GM23338 (cell line): ENCODE data around the gene SMIM31. TPM values are rescaled to one million over a fixed set of nuclear protein-coding genes. Genes with fewer than 3 reads are reported as not detected.

Experiments used
- ATAC-seq: fragments of 200-7000 bp; cut with Tn5 transposase; 3 replicates; pipeline ENCODE4 v1.9.1; 2020
- DNase-seq: peaks from one replicate; pipeline ENCODE4 v3.0.0-alpha.2; 2015; ENCODE audit warnings: low spot score
- H2AFZ ChIP-seq: fragments of 200-600 bp; sonication (generic); 2 replicates; pipeline ENCODE4 v1.8.0; 2016; ENCODE audit warnings: antibody characterized with exemption, mild to moderate bottlenecking, moderate library complexity
- H3F3A ChIP-seq: fragments of 200-600 bp; sonication (generic); replicated peaks from 2 replicates; pipeline ENCODE4 v1.8.0; 2017; ENCODE audit warnings: antibody characterized with exemption, mixed run types, low read depth
- H3K27ac ChIP-seq: fragments of 200-600 bp; sonication (generic); 2 replicates; pipeline ENCODE4 v1.6.1; 2016; ENCODE audit warnings: low read depth
- H3K27me3 ChIP-seq: fragments of 200-600 bp; sonication (generic); 2 replicates; pipeline ENCODE4 v1.8.0; 2016; ENCODE audit warnings: mild to moderate bottlenecking, mixed run types, moderate library complexity; ENCODE audit not compliant: insufficient read depth
- H3K36me3 ChIP-seq: fragments of 200-600 bp; sonication (generic); 2 replicates; pipeline ENCODE4 v1.8.0; 2016; ENCODE audit warnings: mild to moderate bottlenecking; ENCODE audit not compliant: insufficient read depth
- H3K4me1 ChIP-seq: fragments of 200-600 bp; sonication (generic); 2 replicates; pipeline ENCODE4 v1.8.0; 2016; ENCODE audit warnings: mild to moderate bottlenecking, moderate library complexity; ENCODE audit not compliant: insufficient read depth
- H3K4me2 ChIP-seq: fragments of 200-600 bp; sonication (generic); 2 replicates; pipeline ENCODE4 v1.7.1; 2017; ENCODE audit warnings: mixed run types
- H3K4me3 ChIP-seq: fragments of 200-600 bp; sonication (generic); 2 replicates; pipeline ENCODE4 v1.6.1; 2016; ENCODE audit warnings: mixed run types
- H3K79me2 ChIP-seq: fragments of 200-600 bp; sonication (generic); replicated peaks from 2 replicates; pipeline ENCODE4 v1.8.0; 2017; ENCODE audit warnings: mild to moderate bottlenecking; ENCODE audit not compliant: insufficient read depth
- H3K9me2 ChIP-seq: fragments of 200-600 bp; sonication (generic); 2 replicates; pipeline ENCODE4 v1.8.0; 2017; ENCODE audit not compliant: insufficient read depth
- H4K20me1 ChIP-seq: fragments of 200-600 bp; sonication (generic); replicated peaks from 2 replicates; pipeline ENCODE4 v1.8.0; 2017; ENCODE audit warnings: mild to moderate bottlenecking; ENCODE audit not compliant: insufficient read depth
- H3K27ac Mint-ChIP-seq: 2 replicates; pipeline ENCODE4 v1.8.0; 2020; ENCODE audit warnings: inconsistent platforms, mild to moderate bottlenecking, moderate library complexity, mixed read lengths
- H3K27me3 Mint-ChIP-seq: 3 replicates; pipeline ENCODE4 v1.8.0; 2022; ENCODE audit warnings: low read depth, mild to moderate bottlenecking, moderate library complexity, mixed read lengths, inconsistent platforms; ENCODE audit not compliant: insufficient read depth, poor library complexity
- H3K36me3 Mint-ChIP-seq: 3 replicates; pipeline ENCODE4 v1.8.0; 2021; ENCODE audit warnings: low read depth, mild to moderate bottlenecking, inconsistent platforms, moderate library complexity, mixed read lengths
- H3K4me1 Mint-ChIP-seq: 3 replicates; pipeline ENCODE4 v1.8.0; 2020; ENCODE audit warnings: mild to moderate bottlenecking, inconsistent platforms, mixed read lengths
- H3K4me3 Mint-ChIP-seq: 3 replicates; pipeline ENCODE4 v1.8.0; 2021; ENCODE audit warnings: moderate library complexity, mild to moderate bottlenecking, inconsistent platforms, mixed read lengths
- H3K9me3 Mint-ChIP-seq: 3 replicates; pipeline ENCODE4 v1.8.0; 2020; ENCODE audit warnings: moderate library complexity, mild to moderate bottlenecking, inconsistent platforms, mixed read lengths
- CTCF ChIP-seq, 2 experiments: fragments of 200-600 bp in 1 of 2; sonication (generic) in 1 of 2; conservative IDR thresholded peaks; 2 replicates each; pipeline versions ENCODE4 v1.5.1 to v1.6.1; 2016 to 2017; ENCODE audit warnings: antibody characterized with exemption in 2 of 2, low read depth in 2 of 2, mild to moderate bottlenecking in 2 of 2, moderate library complexity in 1 of 2
- EZH2phosphoT487 ChIP-seq: fragments of 200-600 bp; sonication (generic); IDR thresholded peaks from one replicate; pipeline ENCODE4 v1.8.1; 2018; ENCODE audit warnings: antibody characterized with exemption; ENCODE audit not compliant: unreplicated experiment
- REST ChIP-seq: IDR thresholded peaks from one replicate; pipeline ENCODE4 v1.6.1; 2018; ENCODE audit warnings: antibody characterized with exemption; ENCODE audit not compliant: unreplicated experiment
- polyA plus RNA-seq: library from polyadenylated mRNA; unstranded; fragments of >200 nt; fragmentation: Nextera tagmentation; extraction: Ambion mirVana; gene quantifications from 2 replicates; pipeline ENCODE4 v1.2.1, GENCODE V29; 2016
- total RNA-seq: library from RNA; depleted of rRNA; stranded (reverse); fragments of >200 nt; shearing (Covaris generic); gene quantifications from 2 replicates; pipeline ENCODE4 v1.2.3, GENCODE V29; 2014
- TF ChIP-seq, protein P1 (sequence below): IDR thresholded peaks from 2 replicates; pipeline ENCODE4 v1.6.1; 2016; ENCODE audit warnings: antibody characterized with exemption
- TF ChIP-seq, protein P2 (sequence below): fragments of 250-450 bp; sonication (Bioruptor Pico); IDR thresholded peaks from 2 replicates; pipeline ENCODE4 v1.5.0; 2020; ENCODE audit warnings: mild to moderate bottlenecking, moderate library complexity

Gene SMIM31
- total and polyA plus RNA-seq, 2 experiments from 2014 or later, result not detected

- no peaks in the 10 kb centered on the region for H3K36me3 ChIP-seq
- Mint-ChIP-seq H3K4me1 (peaks cover 35% of the 10 kb centered on the region), H3K27ac (peak overlapping the region; percentile 71; the same call in 1 of the 2 replicates), H3K4me3 (no peak overlapping the region), H3K27me3 (no peaks in the 10 kb centered on the region), H3K36me3 (peaks cover 4% of the 10 kb centered on the region; the same call in 2 of the 3 replicates), H3K9me3 (peaks cover 3% of the 10 kb centered on the region; the same call in 2 of the 3 replicates)
- no peaks in the 10 kb centered on the region for H3K79me2 ChIP-seq
- H3K4me1 ChIP-seq, result peaks cover 40% of the 10 kb centered on the region
- H4K20me1 ChIP-seq, result no peaks in the 10 kb centered on the region
- DNase-seq (peak; percentile 47), ATAC-seq (peak; percentile 17)
- TF ChIP-seq CTCF (conservative IDR thresholded peaks at IDR 0.05; ENCODE audit: low read depth in 2 of 2), result peak in 1 of 2 experiments; percentile 45; a peak in 2 of 4 replicates
- TF ChIP-seq, protein P1, sequence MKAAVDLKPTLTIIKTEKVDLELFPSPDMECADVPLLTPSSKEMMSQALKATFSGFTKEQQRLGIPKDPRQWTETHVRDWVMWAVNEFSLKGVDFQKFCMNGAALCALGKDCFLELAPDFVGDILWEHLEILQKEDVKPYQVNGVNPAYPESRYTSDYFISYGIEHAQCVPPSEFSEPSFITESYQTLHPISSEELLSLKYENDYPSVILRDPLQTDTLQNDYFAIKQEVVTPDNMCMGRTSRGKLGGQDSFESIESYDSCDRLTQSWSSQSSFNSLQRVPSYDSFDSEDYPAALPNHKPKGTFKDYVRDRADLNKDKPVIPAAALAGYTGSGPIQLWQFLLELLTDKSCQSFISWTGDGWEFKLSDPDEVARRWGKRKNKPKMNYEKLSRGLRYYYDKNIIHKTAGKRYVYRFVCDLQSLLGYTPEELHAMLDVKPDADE, result no peak
- no peaks in the 10 kb centered on the region; the same call in 1 of the 2 replicates for H3F3A ChIP-seq
- H3K27me3 ChIP-seq, result no peaks in the 10 kb centered on the region
- H3K27ac ChIP-seq, result peak overlapping the region; percentile 81
- 0 out of 2 replicates have a peak overlapping the region, but pooled peaks have one; percentile 58 for H3K4me2 ChIP-seq
- 0 out of 2 replicates have a peak, but pooled peaks cover 3% of the 10 kb centered on the region for H3K9me2 ChIP-seq
- no peak overlapping the region for H2AFZ ChIP-seq
- H3K4me3 ChIP-seq, result no peak overlapping the region
Observed at GRCh38 chr4:164800786-164801185, 46.9 kb downstream of the SMIM31 start.

DNA sequence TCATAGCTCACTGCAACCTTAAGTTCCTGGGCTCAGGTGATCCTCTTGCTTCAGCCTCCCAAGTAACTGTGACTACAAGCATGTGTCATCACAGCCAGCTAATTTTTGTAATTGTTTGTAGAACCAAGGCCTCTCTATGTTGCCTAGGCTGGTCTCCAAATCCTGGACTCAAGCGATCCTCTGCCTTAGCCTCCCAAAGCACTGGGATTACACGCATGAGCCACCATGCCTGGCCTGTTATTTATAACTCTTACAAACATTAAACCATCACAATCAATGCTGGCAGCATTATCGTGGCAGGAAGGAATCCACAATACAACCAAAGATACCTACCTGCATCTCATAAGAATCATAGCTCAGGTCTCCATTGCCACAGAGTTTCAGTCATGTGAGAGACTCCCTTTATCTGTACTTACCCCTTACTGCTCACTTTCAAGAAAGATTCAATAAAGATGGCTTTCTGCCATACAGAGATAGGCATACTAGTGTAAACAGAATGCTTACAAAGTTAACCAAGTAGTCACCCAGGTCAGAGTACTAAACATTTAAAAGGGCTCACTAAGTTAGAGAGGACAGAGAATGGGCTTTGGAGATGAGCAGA is 48.5 kb downstream of the SMIM31 start:
- Mint-ChIP-seq H3K4me3 (no peak overlapping the region), H3K4me1 (peaks cover 29% of the 10 kb centered on the region), H3K27me3 (no peaks in the 10 kb centered on the region), H3K27ac (no peak overlapping the region; the same call in 1 of the 2 replicates), H3K36me3 (peaks cover 4% of the 10 kb centered on the region; the same call in 2 of the 3 replicates), H3K9me3 (peaks cover 3% of the 10 kb centered on the region; the same call in 2 of the 3 replicates)
- H3K9me2 ChIP-seq, result 0 out of 2 replicates have a peak, but pooled peaks cover 3% of the 10 kb centered on the region
- no peak overlapping the region for H3K4me2 ChIP-seq
- no peaks in the 10 kb centered on the region for H3K36me3 ChIP-seq
- no peak for ATAC-seq
- H4K20me1 ChIP-seq, result no peaks in the 10 kb centered on the region
- H3K4me3 ChIP-seq, result no peak overlapping the region
- no peaks in the 10 kb centered on the region for H3K79me2 ChIP-seq
- H3F3A ChIP-seq, result no peaks in the 10 kb centered on the region; the same call in 1 of the 2 replicates
- peak overlapping the region; percentile 58 for H2AFZ ChIP-seq
- no peak for DNase-seq
- H3K27ac ChIP-seq, result no peak overlapping the region
- H3K4me1 ChIP-seq, result peaks cover 39% of the 10 kb centered on the region
- H3K27me3 ChIP-seq, result no peaks in the 10 kb centered on the region
- TF ChIP-seq REST (no peak), EZH2phosphoT487 (no peak)
- TF ChIP-seq, protein P2, sequence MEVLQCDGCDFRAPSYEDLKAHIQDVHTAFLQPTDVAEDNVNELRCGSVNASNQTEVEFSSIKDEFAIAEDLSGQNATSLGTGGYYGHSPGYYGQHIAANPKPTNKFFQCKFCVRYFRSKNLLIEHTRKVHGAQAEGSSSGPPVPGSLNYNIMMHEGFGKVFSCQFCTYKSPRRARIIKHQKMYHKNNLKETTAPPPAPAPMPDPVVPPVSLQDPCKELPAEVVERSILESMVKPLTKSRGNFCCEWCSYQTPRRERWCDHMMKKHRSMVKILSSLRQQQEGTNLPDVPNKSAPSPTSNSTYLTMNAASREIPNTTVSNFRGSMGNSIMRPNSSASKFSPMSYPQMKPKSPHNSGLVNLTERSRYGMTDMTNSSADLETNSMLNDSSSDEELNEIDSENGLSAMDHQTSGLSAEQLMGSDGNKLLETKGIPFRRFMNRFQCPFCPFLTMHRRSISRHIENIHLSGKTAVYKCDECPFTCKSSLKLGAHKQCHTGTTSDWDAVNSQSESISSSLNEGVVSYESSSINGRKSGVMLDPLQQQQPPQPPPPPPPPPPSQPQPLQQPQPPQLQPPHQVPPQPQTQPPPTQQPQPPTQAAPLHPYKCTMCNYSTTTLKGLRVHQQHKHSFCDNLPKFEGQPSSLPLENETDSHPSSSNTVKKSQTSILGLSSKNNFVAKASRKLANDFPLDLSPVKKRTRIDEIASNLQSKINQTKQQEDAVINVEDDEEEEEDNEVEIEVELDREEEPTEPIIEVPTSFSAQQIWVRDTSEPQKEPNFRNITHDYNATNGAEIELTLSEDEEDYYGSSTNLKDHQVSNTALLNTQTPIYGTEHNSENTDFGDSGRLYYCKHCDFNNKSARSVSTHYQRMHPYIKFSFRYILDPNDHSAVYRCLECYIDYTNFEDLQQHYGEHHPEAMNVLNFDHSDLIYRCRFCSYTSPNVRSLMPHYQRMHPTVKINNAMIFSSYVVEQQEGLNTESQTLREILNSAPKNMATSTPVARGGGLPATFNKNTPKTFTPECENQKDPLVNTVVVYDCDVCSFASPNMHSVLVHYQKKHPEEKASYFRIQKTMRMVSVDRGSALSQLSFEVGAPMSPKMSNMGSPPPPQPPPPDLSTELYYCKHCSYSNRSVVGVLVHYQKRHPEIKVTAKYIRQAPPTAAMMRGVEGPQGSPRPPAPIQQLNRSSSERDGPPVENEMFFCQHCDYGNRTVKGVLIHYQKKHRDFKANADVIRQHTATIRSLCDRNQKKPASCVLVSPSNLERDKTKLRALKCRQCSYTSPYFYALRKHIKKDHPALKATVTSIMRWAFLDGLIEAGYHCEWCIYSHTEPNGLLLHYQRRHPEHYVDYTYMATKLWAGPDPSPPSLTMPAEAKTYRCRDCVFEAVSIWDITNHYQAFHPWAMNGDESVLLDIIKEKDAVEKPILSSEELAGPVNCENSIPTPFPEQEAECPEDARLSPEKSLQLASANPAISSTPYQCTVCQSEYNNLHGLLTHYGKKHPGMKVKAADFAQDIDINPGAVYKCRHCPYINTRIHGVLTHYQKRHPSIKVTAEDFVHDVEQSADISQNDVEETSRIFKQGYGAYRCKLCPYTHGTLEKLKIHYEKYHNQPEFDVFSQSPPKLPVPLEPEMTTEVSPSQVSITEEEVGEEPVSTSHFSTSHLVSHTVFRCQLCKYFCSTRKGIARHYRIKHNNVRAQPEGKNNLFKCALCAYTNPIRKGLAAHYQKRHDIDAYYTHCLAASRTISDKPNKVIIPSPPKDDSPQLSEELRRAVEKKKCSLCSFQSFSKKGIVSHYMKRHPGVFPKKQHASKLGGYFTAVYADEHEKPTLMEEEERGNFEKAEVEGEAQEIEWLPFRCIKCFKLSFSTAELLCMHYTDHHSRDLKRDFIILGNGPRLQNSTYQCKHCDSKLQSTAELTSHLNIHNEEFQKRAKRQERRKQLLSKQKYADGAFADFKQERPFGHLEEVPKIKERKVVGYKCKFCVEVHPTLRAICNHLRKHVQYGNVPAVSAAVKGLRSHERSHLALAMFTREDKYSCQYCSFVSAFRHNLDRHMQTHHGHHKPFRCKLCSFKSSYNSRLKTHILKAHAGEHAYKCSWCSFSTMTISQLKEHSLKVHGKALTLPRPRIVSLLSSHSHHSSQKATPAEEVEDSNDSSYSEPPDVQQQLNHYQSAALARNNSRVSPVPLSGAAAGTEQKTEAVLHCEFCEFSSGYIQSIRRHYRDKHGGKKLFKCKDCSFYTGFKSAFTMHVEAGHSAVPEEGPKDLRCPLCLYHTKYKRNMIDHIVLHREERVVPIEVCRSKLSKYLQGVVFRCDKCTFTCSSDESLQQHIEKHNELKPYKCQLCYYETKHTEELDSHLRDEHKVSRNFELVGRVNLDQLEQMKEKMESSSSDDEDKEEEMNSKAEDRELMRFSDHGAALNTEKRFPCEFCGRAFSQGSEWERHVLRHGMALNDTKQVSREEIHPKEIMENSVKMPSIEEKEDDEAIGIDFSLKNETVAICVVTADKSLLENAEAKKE (CRISPR knock-in tag), result no peak
- TF ChIP-seq, protein P1, result no peak
